Measurements from ENCODE around the gene CACNA2D3.

CACNA2D3 gene

GRCh38 chr3:54313418-54313817, 191.1 kb downstream of the CACNA2D3 start:
- TF ChIP-seq GATA2 (IDR thresholded peaks at IDR 0.05; ENCODE audit: low read depth, low read length) (no peak), GATA3 (IDR thresholded peaks at IDR 0.05; ENCODE audit: low read depth, low read length) (no peak)

GRCh38 chr3:54321520-54321919, 199.2 kb downstream of the CACNA2D3 start:
- no peak for TF ChIP-seq GATA2 (IDR thresholded peaks at IDR 0.05; ENCODE audit: low read depth, low read length)
- no peak for TF ChIP-seq GATA3 (IDR thresholded peaks at IDR 0.05; ENCODE audit: low read depth, low read length)

GRCh38 chr3:54322354-54322753, 200.0 kb downstream of the CACNA2D3 start:
- TF ChIP-seq GATA3 (IDR thresholded peaks at IDR 0.05; ENCODE audit: low read depth, low read length) = no peak
- TF ChIP-seq GATA2 (IDR thresholded peaks at IDR 0.05; ENCODE audit: low read depth, low read length) = no peak

- TF ChIP-seq GATA2 (IDR thresholded peaks at IDR 0.05; ENCODE audit: low read depth, low read length) = no peak
- no peak for TF ChIP-seq GATA3 (IDR thresholded peaks at IDR 0.05; ENCODE audit: low read depth, low read length)
Observed at GRCh38 chr3:54324103-54324502, 201.8 kb downstream of the CACNA2D3 start.

GRCh38 chr3:54326951-54327350, 204.6 kb downstream of the CACNA2D3 start:
- TF ChIP-seq GATA2 (IDR thresholded peaks at IDR 0.05; ENCODE audit: low read depth, low read length) (no peak), GATA3 (IDR thresholded peaks at IDR 0.05; ENCODE audit: low read depth, low read length) (no peak)

GRCh38 chr3:54331341-54331740, 209.0 kb downstream of the CACNA2D3 start:
- no peak for TF ChIP-seq GATA3 (IDR thresholded peaks at IDR 0.05; ENCODE audit: low read depth, low read length)
- TF ChIP-seq GATA2 (IDR thresholded peaks at IDR 0.05; ENCODE audit: low read depth, low read length) = no peak

- TF ChIP-seq GATA3 (IDR thresholded peaks at IDR 0.05; ENCODE audit: low read depth, low read length) = no peak
- no peak for TF ChIP-seq GATA2 (IDR thresholded peaks at IDR 0.05; ENCODE audit: low read depth, low read length)
Observed at GRCh38 chr3:54337846-54338245, 215.5 kb downstream of the CACNA2D3 start.

GRCh38 chr3:54339608-54340007, 217.3 kb downstream of the CACNA2D3 start:
- TF ChIP-seq GATA3 (IDR thresholded peaks at IDR 0.05; ENCODE audit: low read depth, low read length) (no peak), GATA2 (IDR thresholded peaks at IDR 0.05; ENCODE audit: low read depth, low read length) (no peak)

GRCh38 chr3:54341811-54342210, 219.5 kb downstream of the CACNA2D3 start:
- no peak for TF ChIP-seq GATA2 (IDR thresholded peaks at IDR 0.05; ENCODE audit: low read depth, low read length)

GRCh38 chr3:54342676-54343075, 220.3 kb downstream of the CACNA2D3 start:
- no peak for TF ChIP-seq GATA3 (IDR thresholded peaks at IDR 0.05; ENCODE audit: low read depth, low read length)
- TF ChIP-seq GATA2 (IDR thresholded peaks at IDR 0.05; ENCODE audit: low read depth, low read length) = no peak

GRCh38 chr3:54343495-54343894, 221.1 kb downstream of the CACNA2D3 start:
- no peak for TF ChIP-seq GATA3 (IDR thresholded peaks at IDR 0.05; ENCODE audit: low read depth, low read length)
- TF ChIP-seq GATA2 (IDR thresholded peaks at IDR 0.05; ENCODE audit: low read depth, low read length) = no peak

- no peak for TF ChIP-seq GATA2 (IDR thresholded peaks at IDR 0.05; ENCODE audit: low read depth, low read length)
Observed at GRCh38 chr3:54344601-54345231, 222.4 kb downstream of the CACNA2D3 start.

- no peak for TF ChIP-seq GATA3 (IDR thresholded peaks at IDR 0.05; ENCODE audit: low read depth, low read length)
Observed at GRCh38 chr3:54345847-54346375, 223.6 kb downstream of the CACNA2D3 start.

GRCh38 chr3:54347060-54347459, 224.7 kb downstream of the CACNA2D3 start:
- no peak for TF ChIP-seq GATA3 (IDR thresholded peaks at IDR 0.05; ENCODE audit: low read depth, low read length)
- no peak for TF ChIP-seq GATA2 (IDR thresholded peaks at IDR 0.05; ENCODE audit: low read depth, low read length)

GRCh38 chr3:54347933-54348332, 225.6 kb downstream of the CACNA2D3 start:
- TF ChIP-seq GATA2 (IDR thresholded peaks at IDR 0.05; ENCODE audit: low read depth, low read length) (no peak), GATA3 (IDR thresholded peaks at IDR 0.05; ENCODE audit: low read depth, low read length) (no peak)

GRCh38 chr3:54349231-54349652, 226.9 kb downstream of the CACNA2D3 start:
- TF ChIP-seq GATA3 (IDR thresholded peaks at IDR 0.05; ENCODE audit: low read depth, low read length) = no peak
- TF ChIP-seq GATA2 (IDR thresholded peaks at IDR 0.05; ENCODE audit: low read depth, low read length) = peak; percentile 44; the same call in 1 of the 2 replicates
